Immature natural killer cell (primary cell): ENCODE results near the gene RTN4R. TPM values are rescaled to one million over a fixed set of nuclear protein-coding genes. Genes with fewer than 3 reads are reported as not detected.
"Not testable (repeated sequence)": the region's sequence is repeated elsewhere in the genome, so short reads cannot be mapped to it uniquely, and the experiment has no call there.

Experiments used
- DNase-seq, 3 donors: peaks; one replicate each; pipeline ENCODE4 v3.0.0; 2022; ENCODE audit warnings: mixed read lengths in 1 of 3
- H3K27ac Mint-ChIP-seq, 6 donors: one replicate each; pipeline ENCODE4 v1.8.0; 2020; ENCODE audit warnings: mixed read lengths in 6 of 6, mild to moderate bottlenecking in 5 of 6, inconsistent platforms in 4 of 6, moderate library complexity in 3 of 6
- H3K27me3 Mint-ChIP-seq, 3 donors: one replicate each; pipeline ENCODE4 v1.8.0; 2020 to 2021; ENCODE audit warnings: low read depth in 3 of 3, mild to moderate bottlenecking in 3 of 3, mixed read lengths in 3 of 3, moderate library complexity in 3 of 3, inconsistent platforms in 1 of 3
- H3K36me3 Mint-ChIP-seq, 3 donors: one replicate each; pipeline ENCODE4 v1.8.0; 2020; ENCODE audit warnings: mixed read lengths in 3 of 3, inconsistent platforms in 2 of 3, mild to moderate bottlenecking in 2 of 3
- H3K4me1 Mint-ChIP-seq, 2 donors: one replicate each; pipeline ENCODE4 v1.8.0; 2020; ENCODE audit warnings: inconsistent platforms in 2 of 2, mild to moderate bottlenecking in 2 of 2, mixed read lengths in 2 of 2, moderate library complexity in 1 of 2
- H3K4me3 Mint-ChIP-seq, 5 donors: one replicate each; pipeline ENCODE4 v1.8.0; 2020; ENCODE audit warnings: mild to moderate bottlenecking in 5 of 5, mixed read lengths in 5 of 5, inconsistent platforms in 3 of 5, moderate library complexity in 3 of 5
- H3K9me3 Mint-ChIP-seq, 6 donors: one replicate each; pipeline ENCODE4 v1.8.0; 2020; ENCODE audit warnings: mild to moderate bottlenecking in 6 of 6, mixed read lengths in 6 of 6, inconsistent platforms in 4 of 6, moderate library complexity in 3 of 6
- polyA plus RNA-seq, 3 donors: library from polyadenylated mRNA; unstranded; fragments of 300-500 nt; fragmentation: Illumina TruSeq; gene quantifications; one replicate each; pipeline ENCODE4 v1.2.3, GENCODE V29; 2021

The RTN4R gene
- polyA plus RNA-seq, 3 donors from 2014 or later, result 1.1 to 3.9 (median 2.2) TPM

DNA sequence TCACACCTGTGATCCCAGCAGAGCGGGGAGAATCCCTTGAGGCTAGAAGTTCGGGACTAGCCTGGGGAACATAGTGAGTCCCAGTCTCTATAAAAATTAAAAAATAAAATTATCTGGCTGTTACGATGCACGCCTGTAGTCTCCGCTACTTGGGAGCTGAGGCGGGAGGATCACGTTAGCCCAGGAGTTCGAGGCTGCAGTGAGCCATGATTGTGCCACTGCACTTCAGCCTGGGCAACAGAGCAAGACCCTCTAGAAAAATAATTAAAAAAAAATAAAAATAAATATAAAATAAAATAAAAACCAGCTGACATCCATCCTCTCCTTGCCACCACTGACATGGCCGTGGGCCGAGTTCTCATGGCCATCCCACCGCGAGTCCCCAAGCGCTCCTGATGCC, 7.7 kb upstream of the RTN4R start:
- no peak overlapping the region for H3K27ac Mint-ChIP-seq
- H3K4me1 Mint-ChIP-seq, result no peaks in the 10 kb centered on the region
- peaks cover 0 to 2% (median 0%) of the 10 kb centered on the region in 3 donors for H3K27me3 Mint-ChIP-seq
- no peak for DNase-seq
- H3K9me3 Mint-ChIP-seq, result no peaks in the 10 kb centered on the region
- H3K4me3 Mint-ChIP-seq, result no peak overlapping the region
- H3K36me3 Mint-ChIP-seq, result no peaks in the 10 kb centered on the region

DNA sequence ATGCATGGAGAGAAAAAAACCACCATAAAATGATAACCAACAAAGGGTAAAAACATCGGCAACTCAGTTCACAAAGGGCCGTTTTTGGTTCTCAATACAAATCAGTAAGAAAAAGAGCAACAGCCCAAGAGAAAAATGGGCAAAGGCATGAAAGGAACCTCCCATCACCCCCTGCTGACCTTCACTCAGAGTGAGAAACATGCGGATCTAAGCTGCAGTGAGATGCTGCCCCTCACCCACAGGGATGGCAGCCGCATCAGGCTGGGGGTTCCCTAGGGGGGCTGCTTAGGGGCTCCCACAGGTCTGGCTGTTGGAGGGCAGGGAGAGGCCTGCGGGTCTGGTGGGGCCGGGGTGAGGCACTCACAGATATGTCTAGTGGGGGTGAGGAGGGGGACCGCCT, 7.2 kb upstream of the RTN4R start:
- H3K9me3 Mint-ChIP-seq, H3K27ac Mint-ChIP-seq, H3K4me3 Mint-ChIP-seq, H3K36me3 Mint-ChIP-seq, DNase-seq, H3K4me1 Mint-ChIP-seq, H3K27me3 Mint-ChIP-seq: not testable (repeated sequence)

DNA sequence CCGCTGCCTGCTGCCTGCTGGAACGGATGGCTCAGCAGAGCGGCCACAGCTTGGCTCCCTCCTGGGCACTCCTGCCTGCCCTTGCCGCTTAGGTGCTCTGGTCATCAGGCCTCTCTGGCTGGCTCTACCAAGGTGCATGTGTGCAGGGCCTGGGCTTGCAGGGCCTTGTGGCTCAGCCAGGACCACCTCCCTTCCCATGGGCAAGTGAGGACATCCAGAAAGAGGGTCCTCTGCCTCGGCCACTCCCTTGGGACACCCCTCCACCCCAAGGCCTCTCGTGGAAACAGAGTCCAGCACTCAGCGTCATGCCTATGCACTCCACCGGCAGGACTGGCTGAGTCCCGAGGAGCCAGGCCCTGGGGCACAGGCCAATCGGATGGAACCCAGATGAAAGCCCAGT, 6.3 kb upstream of the RTN4R start:
- not testable (repeated sequence) for H3K27me3 Mint-ChIP-seq, H3K27ac Mint-ChIP-seq, H3K9me3 Mint-ChIP-seq, H3K4me3 Mint-ChIP-seq, H3K4me1 Mint-ChIP-seq, H3K36me3 Mint-ChIP-seq, DNase-seq

DNA sequence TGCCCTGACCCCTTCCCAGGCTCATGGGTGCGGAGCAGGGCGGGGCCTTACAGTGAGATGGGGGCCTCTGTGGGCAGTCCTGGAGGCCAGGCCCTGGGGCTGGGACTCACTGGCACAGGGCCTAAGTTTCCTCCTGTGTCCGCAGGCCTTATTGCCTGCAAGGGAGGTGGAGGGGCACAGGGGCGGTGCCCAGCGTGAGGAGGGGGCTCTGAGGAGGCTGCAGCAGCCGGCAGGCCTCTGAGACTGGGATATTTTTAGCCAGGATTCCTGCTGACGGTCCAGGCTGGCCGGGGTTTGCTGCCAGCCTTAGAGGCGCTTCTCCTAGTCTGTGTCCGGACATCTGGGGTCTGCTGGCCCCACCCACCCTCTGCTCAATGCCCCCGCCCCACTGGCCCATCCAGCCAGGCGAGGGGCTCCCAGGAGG, 5.7 kb upstream of the RTN4R start:
- no peaks in the 10 kb centered on the region for H3K9me3 Mint-ChIP-seq
- H3K4me1 Mint-ChIP-seq, result no peaks in the 10 kb centered on the region
- no peak overlapping the region for H3K27ac Mint-ChIP-seq
- DNase-seq, result no peak
- no peaks in the 10 kb centered on the region for H3K36me3 Mint-ChIP-seq
- no peak overlapping the region for H3K4me3 Mint-ChIP-seq
- peaks cover 0 to 2% (median 0%) of the 10 kb centered on the region in 3 donors for H3K27me3 Mint-ChIP-seq

DNA sequence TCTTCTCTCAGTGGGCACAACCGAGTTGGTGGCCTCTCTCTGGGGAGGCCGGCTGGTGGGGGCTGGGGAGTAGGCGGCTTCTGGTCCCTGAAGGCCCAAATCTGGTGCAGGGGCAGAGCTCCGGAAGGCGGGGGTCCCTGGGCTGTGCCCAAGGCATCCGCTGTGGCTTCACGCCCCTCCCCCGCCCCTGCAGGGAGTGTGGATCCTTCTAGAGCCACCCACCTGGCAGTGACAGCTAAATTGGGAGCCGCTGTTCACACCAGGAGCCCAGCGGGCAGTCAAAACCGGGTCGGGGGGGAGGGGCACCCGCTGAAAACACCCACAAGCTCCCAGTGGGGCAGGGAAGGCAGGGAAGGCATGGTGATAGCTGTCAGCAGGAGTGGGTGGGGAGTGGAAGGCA, 4.6 kb upstream of the RTN4R start:
- H3K9me3 Mint-ChIP-seq, result no peaks in the 10 kb centered on the region
- H3K4me1 Mint-ChIP-seq, result no peaks in the 10 kb centered on the region
- DNase-seq, result no peak
- H3K36me3 Mint-ChIP-seq, result no peaks in the 10 kb centered on the region
- H3K27me3 Mint-ChIP-seq, result peaks cover 0 to 4% (median 0%) of the 10 kb centered on the region in 3 donors
- no peak overlapping the region for H3K27ac Mint-ChIP-seq
- H3K4me3 Mint-ChIP-seq, result no peak overlapping the region

DNA sequence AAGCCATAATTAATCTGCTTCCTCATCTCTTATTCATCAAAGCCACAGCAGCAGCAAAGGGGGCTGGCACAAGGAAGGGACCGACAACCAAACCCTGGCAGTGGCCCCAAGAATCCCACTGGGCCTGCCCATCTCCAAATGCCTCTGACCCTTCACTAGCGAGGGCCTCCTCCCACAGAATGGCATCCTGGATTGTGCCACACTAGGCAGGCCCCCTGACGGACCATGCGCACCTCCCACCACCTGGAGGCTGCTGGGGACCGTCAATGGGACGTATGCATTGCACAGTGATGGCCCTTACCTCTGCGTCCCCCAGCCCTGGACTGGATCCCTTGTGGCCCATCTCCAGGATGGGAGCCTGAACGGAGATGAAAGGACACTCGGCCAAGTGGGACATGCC, 4.1 kb upstream of the RTN4R start:
- DNase-seq, result no peak
- Mint-ChIP-seq H3K27me3 (peaks cover 0 to 4% (median 0%) of the 10 kb centered on the region in 3 donors), H3K36me3 (no peaks in the 10 kb centered on the region), H3K9me3 (no peaks in the 10 kb centered on the region), H3K4me3 (no peak overlapping the region), H3K27ac (no peak overlapping the region), H3K4me1 (no peaks in the 10 kb centered on the region)

DNA sequence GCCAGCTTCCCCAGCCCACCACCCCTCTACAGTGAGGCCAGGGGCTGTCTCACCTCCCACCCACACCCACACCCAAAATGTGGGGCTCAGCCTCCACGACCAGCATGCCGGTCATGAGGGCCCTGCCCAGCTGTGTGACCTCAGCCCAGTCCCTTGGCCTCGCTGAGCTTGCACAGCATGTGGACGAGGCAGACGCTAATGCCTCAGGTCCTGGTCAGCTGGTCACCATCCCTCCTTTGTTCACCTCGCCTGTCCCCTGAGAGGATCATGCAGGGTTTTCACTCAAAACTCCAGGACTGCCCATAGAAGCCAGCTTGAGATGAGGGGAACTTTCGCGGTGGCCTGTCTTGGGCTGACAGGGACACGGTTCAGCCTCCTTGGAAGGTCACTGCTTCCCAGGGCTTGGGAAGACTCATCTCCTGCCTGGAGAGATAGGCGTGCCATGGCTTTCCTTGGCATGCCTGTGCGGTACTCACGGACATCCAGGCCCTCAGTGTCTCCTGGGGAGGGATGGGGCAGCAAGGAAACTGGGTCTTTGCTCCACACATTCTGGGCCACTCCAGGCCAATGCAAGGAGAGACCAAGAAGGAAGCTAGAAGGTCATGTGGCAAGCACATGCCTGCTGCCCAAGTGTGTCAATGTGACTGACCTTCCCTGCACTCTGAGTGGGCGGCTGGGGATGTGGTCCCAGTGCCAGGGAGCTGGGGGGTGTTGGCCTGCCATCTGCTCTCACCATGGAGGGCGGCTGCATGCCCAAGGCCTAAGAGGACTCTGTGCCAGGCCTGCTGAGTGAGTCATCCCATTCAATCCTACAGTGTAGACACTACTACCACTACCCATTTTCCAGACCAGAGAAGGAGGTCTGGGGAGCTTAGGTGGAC, 3.2 kb upstream of the RTN4R start:
- Mint-ChIP-seq H3K4me3 (no peak overlapping the region), H3K27me3 (peaks cover 0 to 5% (median 0%) of the 10 kb centered on the region in 3 donors), H3K9me3 (no peaks in the 10 kb centered on the region), H3K36me3 (no peaks in the 10 kb centered on the region), H3K4me1 (peaks cover 3 to 6% of the 10 kb centered on the region in 2 donors), H3K27ac (no peak overlapping the region)
- no peak for DNase-seq

DNA sequence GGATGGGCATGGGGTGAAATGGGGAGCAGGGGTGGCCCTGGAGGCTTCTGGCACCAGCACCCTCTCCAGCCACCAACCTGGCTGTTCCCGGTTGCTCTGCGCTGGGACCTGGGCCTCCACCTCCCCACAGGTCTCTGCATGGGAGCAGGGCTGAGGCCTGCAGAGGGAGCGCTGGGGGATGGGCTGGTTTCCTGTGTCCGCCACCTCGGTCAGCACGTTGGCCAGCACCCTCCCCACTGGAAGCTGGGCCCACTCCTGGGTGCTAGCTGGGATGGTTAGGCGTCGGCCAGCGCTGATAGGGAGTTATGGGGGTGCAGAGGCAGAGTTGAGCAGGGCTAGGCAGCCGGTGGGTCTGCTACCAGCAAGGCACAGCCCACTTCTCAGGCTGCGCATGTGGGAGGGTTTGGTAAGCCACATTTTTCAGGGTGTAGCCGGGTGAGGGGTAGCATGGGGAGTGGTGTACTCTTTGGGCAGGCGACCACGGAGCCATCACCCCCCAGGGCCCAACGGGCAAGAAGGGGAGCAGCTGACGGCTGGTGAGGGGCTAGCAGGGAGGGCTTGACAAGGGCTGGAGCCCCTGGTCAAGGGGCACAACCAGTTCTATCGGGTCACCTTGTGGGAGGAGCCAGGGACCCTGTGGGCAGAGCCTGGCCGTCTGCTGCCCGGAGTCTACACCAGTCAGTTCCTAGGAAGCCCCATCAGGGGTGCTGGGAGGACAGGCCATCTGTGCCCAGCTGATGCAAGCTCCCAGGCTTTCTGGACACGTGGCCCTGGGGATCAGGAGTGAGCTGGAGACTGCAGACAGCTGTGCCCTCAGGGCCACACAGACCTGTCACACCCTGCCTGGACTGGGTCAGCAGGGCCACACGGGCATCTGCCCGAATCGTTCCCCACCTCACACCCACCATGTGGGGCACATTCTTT, 2.3 kb upstream of the RTN4R start:
- H3K27ac Mint-ChIP-seq, H3K36me3 Mint-ChIP-seq, H3K4me1 Mint-ChIP-seq, H3K27me3 Mint-ChIP-seq, H3K4me3 Mint-ChIP-seq, DNase-seq, H3K9me3 Mint-ChIP-seq: not testable (repeated sequence)

DNA sequence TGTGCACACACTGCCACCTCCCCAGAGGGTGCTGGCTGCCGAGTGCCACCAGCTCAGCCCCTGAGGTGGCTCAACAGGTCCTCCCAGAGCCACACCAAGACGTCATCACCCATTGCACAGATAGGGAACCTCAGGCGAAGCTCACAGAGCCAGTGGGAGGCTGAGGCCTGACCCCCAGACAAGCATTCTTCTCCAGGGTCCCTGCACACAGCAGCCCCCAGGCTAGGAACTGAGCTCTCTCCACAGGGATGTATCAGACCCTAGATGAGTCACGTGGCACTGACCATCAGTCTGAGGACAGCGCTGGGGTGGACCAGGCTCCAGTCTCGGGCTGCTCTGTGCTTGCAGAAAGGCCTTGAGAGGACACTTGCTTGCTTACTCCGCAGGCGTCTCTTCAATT, 1.6 kb upstream of the RTN4R start:
- not testable (repeated sequence) for H3K4me1 Mint-ChIP-seq, H3K4me3 Mint-ChIP-seq, H3K27ac Mint-ChIP-seq, DNase-seq, H3K36me3 Mint-ChIP-seq, H3K9me3 Mint-ChIP-seq, H3K27me3 Mint-ChIP-seq

DNA sequence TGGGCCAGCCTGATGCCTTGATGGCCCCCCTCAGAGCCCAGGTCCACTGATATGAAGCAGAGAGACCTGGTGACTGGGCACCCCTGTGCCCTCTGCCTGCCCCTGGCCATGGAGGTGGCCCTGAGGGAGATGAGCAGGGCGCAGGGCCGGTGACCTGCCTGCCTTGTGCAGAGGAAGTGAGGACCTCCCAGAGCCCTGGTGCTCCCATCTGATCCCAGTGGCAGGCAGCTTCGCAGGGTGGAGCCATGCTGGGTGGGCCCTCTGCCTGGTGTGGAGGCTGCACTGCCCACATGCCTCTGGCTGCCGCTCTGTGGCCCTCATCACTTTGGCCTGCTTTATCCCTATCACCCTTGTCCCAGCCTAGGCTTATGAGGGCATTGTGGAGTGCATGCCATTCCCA, 1.1 kb upstream of the RTN4R start:
- not testable (repeated sequence) for H3K4me1 Mint-ChIP-seq, H3K9me3 Mint-ChIP-seq, H3K4me3 Mint-ChIP-seq, DNase-seq, H3K27me3 Mint-ChIP-seq, H3K36me3 Mint-ChIP-seq, H3K27ac Mint-ChIP-seq

DNA sequence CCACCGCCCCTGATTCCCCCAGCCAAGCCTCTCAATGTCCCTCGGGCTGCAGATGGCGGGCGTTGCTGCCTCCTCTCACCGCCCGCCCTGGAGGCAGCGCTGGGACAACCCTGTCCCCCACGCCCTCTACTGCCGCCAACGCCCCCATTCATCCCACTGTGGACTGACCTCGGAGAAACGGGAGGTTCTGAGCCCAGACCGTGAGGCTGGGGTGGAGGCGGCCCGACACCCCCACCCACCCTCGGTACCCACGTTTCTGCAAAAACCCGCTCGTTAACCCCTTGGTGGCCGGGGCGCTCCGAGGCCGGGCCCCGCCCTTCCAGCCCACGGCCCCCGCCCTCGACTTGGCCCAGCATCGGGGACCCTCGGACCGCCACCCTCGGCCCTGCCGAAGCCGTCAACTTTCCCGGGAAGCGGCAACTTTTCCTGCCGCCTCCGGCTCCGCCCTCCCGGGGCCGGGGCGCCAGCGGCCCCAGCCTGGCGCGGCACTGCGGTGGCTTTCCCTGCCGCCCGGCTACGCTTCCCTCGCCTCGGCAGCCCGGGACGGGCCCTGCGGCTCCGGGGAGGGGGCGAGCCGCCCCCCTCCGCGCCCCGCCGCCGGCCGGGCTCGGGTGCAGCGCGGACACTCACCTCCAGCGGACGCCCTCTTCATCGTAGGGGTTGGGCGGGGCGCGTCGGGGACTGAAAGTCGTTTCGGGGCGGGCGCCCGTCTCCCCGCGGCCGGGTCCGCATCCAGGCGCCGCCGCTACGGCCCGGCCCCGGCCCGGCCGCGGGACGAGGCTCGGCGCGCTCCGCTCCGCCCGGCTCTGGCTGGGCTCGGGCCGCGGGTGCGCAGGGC, 458 bp downstream of the RTN4R start:
- H3K27ac Mint-ChIP-seq, result no peak overlapping the region
- H3K4me3 Mint-ChIP-seq, result peak overlapping the region in 4 of 5 donors; percentile 21 to 64 (median 52)
- H3K36me3 Mint-ChIP-seq, result no peaks in the 10 kb centered on the region
- H3K27me3 Mint-ChIP-seq, result peaks cover 0 to 5% (median 0%) of the 10 kb centered on the region in 3 donors
- H3K4me1 Mint-ChIP-seq, result peaks cover 4 to 6% of the 10 kb centered on the region in 2 donors
- H3K9me3 Mint-ChIP-seq, result no peaks in the 10 kb centered on the region
- peak in 1 of 3 donors; percentile 14 for DNase-seq

DNA sequence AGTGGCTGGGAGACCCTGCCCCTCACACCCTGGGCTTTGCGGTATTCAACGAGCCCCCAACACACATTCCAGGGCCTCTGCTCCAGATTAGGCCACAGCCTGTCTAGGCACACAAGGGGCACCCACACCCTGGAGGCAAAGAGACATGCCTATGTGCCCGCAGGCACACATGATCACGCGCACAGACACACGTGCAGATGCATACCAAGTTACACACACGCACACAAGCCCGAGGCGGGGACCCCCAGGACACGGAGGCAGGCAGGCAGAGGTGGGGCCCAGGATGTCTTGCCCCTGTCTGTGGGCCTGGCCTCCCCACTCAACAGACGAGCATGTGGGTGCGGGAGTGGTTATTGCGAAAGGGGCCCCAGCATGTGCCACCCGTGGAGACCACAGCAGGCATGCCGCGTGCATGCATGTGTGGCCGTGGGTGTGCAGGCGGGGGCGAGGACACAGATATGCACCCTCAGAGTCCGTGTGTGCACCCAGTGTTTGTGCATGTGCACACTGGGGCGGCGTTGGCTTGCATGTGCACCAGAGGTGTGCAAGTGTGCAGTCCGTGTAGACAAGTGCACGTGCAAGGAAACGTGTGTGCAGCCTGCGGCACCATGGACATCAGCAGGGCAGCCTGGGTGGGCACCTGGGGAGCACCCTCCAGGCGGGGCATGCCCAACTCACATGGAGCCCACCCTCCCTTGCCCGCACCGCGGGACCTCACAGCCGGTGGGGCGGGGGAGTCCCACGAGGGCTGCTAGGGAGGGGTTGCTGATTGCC, 1.3 kb downstream of the RTN4R start:
- DNase-seq, H3K27me3 Mint-ChIP-seq, H3K36me3 Mint-ChIP-seq, H3K4me1 Mint-ChIP-seq, H3K27ac Mint-ChIP-seq, H3K9me3 Mint-ChIP-seq: not testable (repeated sequence)
- peak overlapping the region; percentile 63 to 83 (median 81) for H3K4me3 Mint-ChIP-seq
